Measurements from ENCODE around the gene RNF13.

RNF13 gene

GRCh38 chr3:149850787-149851584, 38.0 kb downstream of the RNF13 start:
- no peak for TF ChIP-seq REST (IDR thresholded peaks at IDR 0.05; ENCODE audit: insufficient read depth in 1 of 2, low read depth in 2 of 2, low read length in 2 of 2)
- TF ChIP-seq TAF1 (IDR thresholded peaks at IDR 0.05; ENCODE audit: borderline replicate concordance, insufficient read depth, low read length): no peak
- no peak for TF ChIP-seq POLR2AphosphoS5 (IDR thresholded peaks at IDR 0.05; ENCODE audit: low read depth, low read length)
- TF ChIP-seq FOXP2 (optimal IDR thresholded peaks at IDR 0.05; ENCODE audit: borderline replicate concordance, extremely low read depth, extremely low read length, insufficient read depth): no peak
- TF ChIP-seq SIN3A (IDR thresholded peaks at IDR 0.05; ENCODE audit: borderline replicate concordance, insufficient read depth, low read length): no peak

GRCh38 chr3:149858911-149859310, 45.9 kb downstream of the RNF13 start:
- TF ChIP-seq TAF1 (IDR thresholded peaks at IDR 0.05; ENCODE audit: borderline replicate concordance, insufficient read depth, low read length) (no peak), SIN3A (IDR thresholded peaks at IDR 0.05; ENCODE audit: borderline replicate concordance, insufficient read depth, low read length) (no peak), POLR2AphosphoS5 (IDR thresholded peaks at IDR 0.05; ENCODE audit: low read depth, low read length) (no peak), REST (IDR thresholded peaks at IDR 0.05; ENCODE audit: insufficient read depth in 1 of 2, low read depth in 2 of 2, low read length in 2 of 2) (no peak), FOXP2 (optimal IDR thresholded peaks at IDR 0.05; ENCODE audit: borderline replicate concordance, extremely low read depth, extremely low read length, insufficient read depth) (no peak)

GRCh38 chr3:149860881-149861280, 47.9 kb downstream of the RNF13 start:
- TF ChIP-seq FOXP2 (optimal IDR thresholded peaks at IDR 0.05; ENCODE audit: borderline replicate concordance, extremely low read depth, extremely low read length, insufficient read depth) (no peak), SIN3A (IDR thresholded peaks at IDR 0.05; ENCODE audit: borderline replicate concordance, insufficient read depth, low read length) (no peak), POLR2AphosphoS5 (IDR thresholded peaks at IDR 0.05; ENCODE audit: low read depth, low read length) (no peak), TAF1 (IDR thresholded peaks at IDR 0.05; ENCODE audit: borderline replicate concordance, insufficient read depth, low read length) (no peak), REST (IDR thresholded peaks at IDR 0.05; ENCODE audit: insufficient read depth in 1 of 2, low read depth in 2 of 2, low read length in 2 of 2) (no peak)

GRCh38 chr3:149867563-149867962, 54.5 kb downstream of the RNF13 start:
- TF ChIP-seq REST (IDR thresholded peaks at IDR 0.05; ENCODE audit: insufficient read depth in 1 of 2, low read depth in 2 of 2, low read length in 2 of 2): no peak
- no peak for TF ChIP-seq TAF1 (IDR thresholded peaks at IDR 0.05; ENCODE audit: borderline replicate concordance, insufficient read depth, low read length)
- no peak for TF ChIP-seq POLR2AphosphoS5 (IDR thresholded peaks at IDR 0.05; ENCODE audit: low read depth, low read length)
- TF ChIP-seq SIN3A (IDR thresholded peaks at IDR 0.05; ENCODE audit: borderline replicate concordance, insufficient read depth, low read length): no peak
- TF ChIP-seq FOXP2 (optimal IDR thresholded peaks at IDR 0.05; ENCODE audit: borderline replicate concordance, extremely low read depth, extremely low read length, insufficient read depth): no peak
